ENCODE results near the gene PAK4. TPM values are rescaled to one million over a fixed set of nuclear protein-coding genes. Genes with fewer than 3 reads are reported as not detected.

Gene PAK4
- total RNA-seq, 1 experiment from 2014 or later: 55.2 TPM

DNA sequence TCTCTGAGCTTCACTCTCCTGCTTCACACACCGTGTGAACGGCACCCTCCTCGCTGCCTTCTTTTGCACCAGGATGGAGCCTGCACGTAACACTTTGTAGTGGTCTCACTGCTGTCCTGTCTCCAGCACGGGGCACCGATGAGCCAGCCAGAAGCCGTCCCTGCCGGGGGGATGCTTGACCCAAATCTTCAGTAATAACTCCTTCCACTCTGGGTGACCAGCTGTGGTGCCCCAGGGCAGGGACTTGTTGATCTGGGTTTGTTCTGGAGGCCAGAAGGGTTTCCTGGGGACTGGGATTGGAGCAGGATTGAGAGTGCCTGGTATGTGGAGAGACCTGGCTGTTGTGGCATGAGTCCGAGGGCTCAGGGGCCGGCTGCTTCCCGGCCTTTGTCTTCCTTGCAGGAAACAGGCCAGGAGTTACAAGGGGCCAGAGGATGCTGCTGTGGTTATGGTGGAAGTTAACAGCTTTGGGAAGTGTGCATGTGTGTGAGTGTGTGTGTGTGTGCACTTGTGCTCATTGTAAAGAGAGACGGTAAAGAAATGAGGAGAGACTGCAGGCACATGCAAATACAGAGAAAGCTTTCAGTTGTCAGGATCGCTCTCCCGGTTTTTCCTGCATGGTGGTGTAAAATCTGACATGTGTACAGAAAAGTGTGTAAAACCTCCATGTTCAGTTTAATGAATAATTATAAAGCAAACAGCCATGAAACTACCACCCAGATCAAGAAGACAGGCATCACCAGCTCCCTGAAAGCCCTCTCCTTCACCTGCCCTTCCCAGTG lies 18.9 kb downstream of the PAK4 start:
- Histone ChIP-seq H3K27me3 (replicated peaks; ENCODE audit: insufficient read depth, low read depth, low read length, poor library complexity) (no peaks in the 10 kb centered on the region), H3K4me1 (ENCODE audit: insufficient read depth, low read length, poor library complexity, severe bottlenecking) (no peaks in the 10 kb centered on the region), H3K36me3 (ENCODE audit: insufficient read depth, low read length, poor library complexity, severe bottlenecking) (no peaks in the 10 kb centered on the region), H3K9me3 (ENCODE audit: low read depth, low read length, poor library complexity, severe bottlenecking) (no peaks in the 10 kb centered on the region), H3K27ac (ENCODE audit: low read depth, low read length, poor library complexity, severe bottlenecking) (no peak overlapping the region), H3K4me3 (ENCODE audit: low read depth, low read length, poor library complexity, severe bottlenecking) (no peak overlapping the region)
- ChIA-PET POLR2A (ENCODE audit: low non-redundant PET) (no interaction called here), CTCF (no interaction called here)
- TF ChIP-seq EZH2 (IDR thresholded peaks at IDR 0.05; ENCODE audit: borderline replicate concordance, low read depth, low read length, poor library complexity, severe bottlenecking): no peak
- TF ChIP-seq, protein P1, sequence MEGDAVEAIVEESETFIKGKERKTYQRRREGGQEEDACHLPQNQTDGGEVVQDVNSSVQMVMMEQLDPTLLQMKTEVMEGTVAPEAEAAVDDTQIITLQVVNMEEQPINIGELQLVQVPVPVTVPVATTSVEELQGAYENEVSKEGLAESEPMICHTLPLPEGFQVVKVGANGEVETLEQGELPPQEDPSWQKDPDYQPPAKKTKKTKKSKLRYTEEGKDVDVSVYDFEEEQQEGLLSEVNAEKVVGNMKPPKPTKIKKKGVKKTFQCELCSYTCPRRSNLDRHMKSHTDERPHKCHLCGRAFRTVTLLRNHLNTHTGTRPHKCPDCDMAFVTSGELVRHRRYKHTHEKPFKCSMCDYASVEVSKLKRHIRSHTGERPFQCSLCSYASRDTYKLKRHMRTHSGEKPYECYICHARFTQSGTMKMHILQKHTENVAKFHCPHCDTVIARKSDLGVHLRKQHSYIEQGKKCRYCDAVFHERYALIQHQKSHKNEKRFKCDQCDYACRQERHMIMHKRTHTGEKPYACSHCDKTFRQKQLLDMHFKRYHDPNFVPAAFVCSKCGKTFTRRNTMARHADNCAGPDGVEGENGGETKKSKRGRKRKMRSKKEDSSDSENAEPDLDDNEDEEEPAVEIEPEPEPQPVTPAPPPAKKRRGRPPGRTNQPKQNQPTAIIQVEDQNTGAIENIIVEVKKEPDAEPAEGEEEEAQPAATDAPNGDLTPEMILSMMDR (conservative IDR thresholded peaks at IDR 0.05; ENCODE audit: low read depth, low read length): no peak
- BruUV-seq (replicated peaks): no TSS peak
- no peak for DNase-seq (ENCODE audit: low spot score)
- intact Hi-C loops (cut with micrococcal nuclease; ENCODE audit: unreplicated experiment): no loop called here

DNA sequence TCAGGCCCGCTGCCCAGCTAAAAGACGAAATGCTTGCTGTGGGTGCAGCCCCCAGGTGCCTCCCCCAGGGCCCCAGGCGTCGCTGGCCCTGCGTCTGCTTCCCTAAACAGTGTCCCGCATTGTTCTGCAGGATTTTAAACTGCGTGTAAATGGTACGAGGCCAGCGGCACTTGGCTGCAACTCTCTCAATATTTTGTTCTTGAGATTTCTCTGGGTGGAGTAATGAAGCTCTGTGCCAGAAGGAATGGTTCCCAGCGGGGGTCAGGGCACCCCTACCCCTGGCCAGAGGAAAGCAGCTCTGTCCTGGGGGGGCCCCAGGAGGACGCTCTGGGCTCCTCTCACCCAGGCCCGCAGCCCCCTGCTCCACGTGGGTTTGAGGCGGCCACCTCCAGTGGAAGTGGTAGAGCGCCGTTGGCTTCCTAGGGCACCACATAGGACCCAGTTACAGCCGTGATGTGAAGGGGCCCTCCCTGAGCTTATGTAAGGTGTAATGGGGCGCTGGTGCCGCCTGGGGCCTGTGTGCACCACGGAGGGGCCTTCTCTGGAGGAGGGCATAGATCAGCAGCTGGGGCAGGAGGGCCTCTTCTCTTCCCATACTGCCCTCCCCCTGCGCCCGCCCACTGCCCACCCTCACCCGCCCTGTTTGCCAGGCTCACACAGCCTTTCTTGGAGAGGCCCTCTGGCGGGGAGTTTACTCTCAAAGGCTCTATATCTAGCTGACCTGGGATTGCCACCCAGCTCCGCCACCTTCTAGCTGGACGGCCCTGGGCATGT lies 19.8 kb downstream of the PAK4 start:
- CTCF ChIA-PET: no interaction called here
- intact Hi-C loops (cut with micrococcal nuclease; ENCODE audit: unreplicated experiment): no loop called here
- DNase-seq (ENCODE audit: low spot score): no peak
- Histone ChIP-seq H3K9me3 (ENCODE audit: low read depth, low read length, poor library complexity, severe bottlenecking) (no peaks in the 10 kb centered on the region), H3K27ac (ENCODE audit: low read depth, low read length, poor library complexity, severe bottlenecking) (no peak overlapping the region), H3K4me1 (ENCODE audit: insufficient read depth, low read length, poor library complexity, severe bottlenecking) (no peaks in the 10 kb centered on the region), H3K4me3 (ENCODE audit: low read depth, low read length, poor library complexity, severe bottlenecking) (no peak overlapping the region), H3K36me3 (ENCODE audit: insufficient read depth, low read length, poor library complexity, severe bottlenecking) (no peaks in the 10 kb centered on the region), H3K27me3 (replicated peaks; ENCODE audit: insufficient read depth, low read depth, low read length, poor library complexity) (no peaks in the 10 kb centered on the region)
- no TSS peak for BruUV-seq (replicated peaks)
- POLR2A ChIA-PET (ENCODE audit: low non-redundant PET): no interaction called here
- no peak for TF ChIP-seq EZH2 (IDR thresholded peaks at IDR 0.05; ENCODE audit: borderline replicate concordance, low read depth, low read length, poor library complexity, severe bottlenecking)
- TF ChIP-seq, protein P1 (conservative IDR thresholded peaks at IDR 0.05; ENCODE audit: low read depth, low read length): no peak

DNA sequence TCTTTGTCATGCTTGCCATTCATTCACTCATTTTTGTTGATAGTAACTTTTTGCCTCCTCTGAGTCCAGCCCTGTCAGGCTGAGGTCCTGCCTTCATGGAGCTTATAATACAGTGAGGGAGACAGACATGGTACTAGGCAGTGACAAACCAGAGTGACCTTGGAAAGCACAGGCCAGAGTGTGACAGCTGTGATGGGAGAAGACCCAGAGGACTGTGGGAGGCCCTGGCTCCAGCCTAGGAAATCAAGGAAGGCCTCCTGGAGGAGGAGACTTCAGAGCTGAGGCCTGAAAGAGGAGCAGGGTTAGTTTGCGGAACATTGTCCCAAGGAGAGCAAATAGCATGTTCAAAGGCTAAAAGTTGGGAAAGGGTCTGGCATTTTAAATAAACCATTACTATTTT lies 20.5 kb downstream of the PAK4 start:
- Histone ChIP-seq H3K27ac (ENCODE audit: low read depth, low read length, poor library complexity, severe bottlenecking) (no peak overlapping the region), H3K4me1 (ENCODE audit: insufficient read depth, low read length, poor library complexity, severe bottlenecking) (no peaks in the 10 kb centered on the region), H3K27me3 (replicated peaks; ENCODE audit: insufficient read depth, low read depth, low read length, poor library complexity) (no peaks in the 10 kb centered on the region), H3K9me3 (ENCODE audit: low read depth, low read length, poor library complexity, severe bottlenecking) (no peaks in the 10 kb centered on the region), H3K4me3 (ENCODE audit: low read depth, low read length, poor library complexity, severe bottlenecking) (no peak overlapping the region), H3K36me3 (ENCODE audit: insufficient read depth, low read length, poor library complexity, severe bottlenecking) (no peaks in the 10 kb centered on the region)
- CTCF ChIA-PET: no interaction called here
- TF ChIP-seq, protein P1 (conservative IDR thresholded peaks at IDR 0.05; ENCODE audit: low read depth, low read length): no peak
- no peak for TF ChIP-seq EZH2 (IDR thresholded peaks at IDR 0.05; ENCODE audit: borderline replicate concordance, low read depth, low read length, poor library complexity, severe bottlenecking)
- BruUV-seq (replicated peaks): no TSS peak
- intact Hi-C loops (cut with micrococcal nuclease; ENCODE audit: unreplicated experiment): no loop called here
- POLR2A ChIA-PET (ENCODE audit: low non-redundant PET): no interaction called here
- no peak for DNase-seq (ENCODE audit: low spot score)

Data from A673 (cell line).